GM19193 (cell line): Measurements from ENCODE around the gene DRD2.

Source experiments
- POLR2A ChIP-seq: IDR thresholded peaks from 4 replicates; pipeline ENCODE4 v1.6.1; 2011; ENCODE audit not compliant: insufficient read depth, insufficient read length; ENCODE audit errors: extremely low read depth

Gene DRD2

GRCh38 chr11:113435190-113435968 lies 39.8 kb downstream of the DRD2 start:
- TF ChIP-seq POLR2A, result no peak

DNA sequence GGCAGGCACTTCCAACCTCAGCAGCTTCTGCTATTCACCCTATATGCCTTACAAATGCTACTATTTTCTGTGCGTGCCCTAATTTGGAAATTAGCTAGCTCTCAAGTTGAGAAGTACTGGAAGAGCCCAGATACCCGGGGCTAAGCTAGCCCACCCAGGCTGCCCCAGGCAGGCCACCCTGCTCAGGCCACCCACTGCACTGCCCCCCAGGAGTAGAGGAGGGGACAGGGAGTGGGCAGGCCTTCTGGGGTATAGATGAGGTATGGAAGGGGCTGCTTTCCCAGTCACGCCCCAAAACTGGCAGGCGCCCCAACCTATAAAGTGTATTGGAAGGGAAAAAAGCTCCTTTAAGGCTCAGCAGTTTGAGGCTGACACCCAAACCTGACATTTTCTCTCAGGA lies 43.5 kb downstream of the DRD2 start:
- TF ChIP-seq POLR2A, result no peak

DNA sequence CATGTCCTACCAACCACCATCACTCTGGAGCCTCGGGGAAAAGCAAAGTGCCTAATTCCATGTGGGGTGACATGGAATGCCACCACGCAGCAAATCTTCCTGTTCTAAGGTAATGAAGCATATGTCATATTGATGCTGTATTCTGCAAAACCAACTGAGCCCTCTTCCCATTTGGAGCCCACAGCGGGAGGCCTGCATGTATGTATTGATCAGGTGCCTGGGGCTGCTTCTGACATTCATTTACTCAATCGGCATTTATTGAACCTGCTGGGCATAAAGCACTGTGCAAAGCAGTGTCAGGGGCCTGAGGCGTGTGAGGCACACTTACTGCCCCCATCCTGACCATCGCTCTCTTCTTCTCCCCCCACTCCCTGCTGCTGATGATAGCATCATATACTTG lies 48.5 kb downstream of the DRD2 start:
- no peak for TF ChIP-seq POLR2A

DNA sequence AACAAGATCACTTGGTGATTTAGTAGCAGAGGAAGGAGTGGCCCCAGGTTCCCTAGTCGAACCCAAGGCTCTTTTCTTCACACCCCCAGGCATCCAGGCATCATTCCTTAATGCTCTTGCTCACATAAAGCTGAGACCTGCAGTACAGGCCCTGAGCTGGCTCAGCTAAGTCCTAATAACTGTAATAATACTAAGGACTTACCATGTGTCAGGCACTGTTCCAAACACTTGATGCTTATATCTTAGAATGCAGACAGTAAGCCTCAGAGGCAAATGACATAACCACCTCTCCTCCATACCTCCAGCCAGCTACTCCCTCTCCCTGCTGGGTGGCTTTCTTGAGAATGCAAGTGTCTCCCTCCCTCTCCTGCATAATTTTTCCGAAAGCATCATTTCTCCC lies 54.4 kb downstream of the DRD2 start:
- TF ChIP-seq POLR2A, result no peak

- no peak for TF ChIP-seq POLR2A
Measured at GRCh38 chr11:113419454-113420003, 55.7 kb downstream of the DRD2 start.

GRCh38 chr11:113417428-113417827 lies 57.8 kb downstream of the DRD2 start:
- no peak for TF ChIP-seq POLR2A

GRCh38 chr11:113415343-113415742 lies 59.9 kb downstream of the DRD2 start:
- no peak for TF ChIP-seq POLR2A

DNA sequence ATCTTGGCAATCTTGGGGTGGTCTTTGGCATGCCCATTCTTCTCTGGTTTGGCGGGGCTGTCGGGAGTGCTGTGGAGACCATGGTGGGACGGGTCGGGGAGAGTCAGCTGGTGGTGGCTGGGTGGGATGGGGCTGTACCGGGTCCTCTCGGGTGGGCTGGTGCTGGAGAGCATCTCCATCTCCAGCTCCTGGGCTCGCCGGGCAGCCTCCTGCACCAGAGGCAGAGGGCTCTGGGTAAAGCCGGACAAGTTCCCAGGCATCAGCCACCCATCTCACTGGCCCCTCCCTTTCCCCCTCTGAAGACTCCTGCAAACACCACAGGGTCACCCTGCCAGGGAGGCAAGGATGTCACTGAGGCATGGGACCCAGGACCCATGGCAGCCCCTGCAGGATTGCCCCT lies 62.5 kb downstream of the DRD2 start:
- no peak for TF ChIP-seq POLR2A

GRCh38 chr11:113411536-113411935 lies 63.7 kb downstream of the DRD2 start:
- TF ChIP-seq POLR2A, result no peak

GRCh38 chr11:113410414-113411135 lies 64.6 kb downstream of the DRD2 start:
- TF ChIP-seq POLR2A, result no peak

GRCh38 chr11:113409526-113409925 lies 65.7 kb downstream of the DRD2 start:
- no peak for TF ChIP-seq POLR2A

DNA sequence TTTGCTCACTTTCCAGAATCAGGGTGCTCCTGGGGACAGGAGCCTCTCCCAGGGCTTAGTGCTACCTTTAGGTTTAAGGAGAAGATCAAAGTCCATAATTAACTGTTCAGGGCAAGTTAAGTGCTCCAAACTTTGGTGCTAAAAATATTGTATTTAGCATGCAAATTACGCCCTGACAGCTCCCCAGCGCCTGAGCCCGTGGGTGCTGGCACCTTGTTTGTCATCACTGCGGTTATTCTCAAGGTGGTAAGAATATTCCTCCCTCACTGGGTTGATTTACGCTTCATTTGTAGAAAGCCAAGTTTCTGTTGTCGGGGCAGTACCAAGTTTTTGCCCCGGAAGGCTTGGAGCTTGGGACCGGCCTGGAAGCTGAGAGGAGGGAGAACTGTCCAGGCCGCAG lies 66.3 kb downstream of the DRD2 start:
- no peak for TF ChIP-seq POLR2A

DNA sequence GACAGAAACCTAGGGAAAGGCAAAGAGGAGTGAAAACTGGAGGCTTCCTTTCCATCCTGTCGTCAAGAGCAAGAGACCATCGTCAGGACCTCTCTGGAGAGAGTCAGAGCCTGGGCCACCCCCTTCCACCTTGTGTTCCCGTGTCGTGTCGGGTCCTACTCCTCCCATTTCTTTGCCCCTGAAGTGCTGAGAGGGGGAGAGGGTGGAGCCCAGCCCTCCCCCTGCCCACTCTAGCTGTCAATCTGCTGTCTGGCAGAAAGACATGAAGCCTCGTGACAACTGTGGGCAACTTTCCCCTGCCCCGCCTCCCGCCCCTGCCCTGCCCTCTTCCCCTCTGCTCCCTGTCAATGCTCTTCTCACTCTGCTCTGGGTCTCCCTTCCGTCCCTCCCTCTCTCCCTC lies 67.0 kb downstream of the DRD2 start:
- TF ChIP-seq POLR2A, result no peak

DNA sequence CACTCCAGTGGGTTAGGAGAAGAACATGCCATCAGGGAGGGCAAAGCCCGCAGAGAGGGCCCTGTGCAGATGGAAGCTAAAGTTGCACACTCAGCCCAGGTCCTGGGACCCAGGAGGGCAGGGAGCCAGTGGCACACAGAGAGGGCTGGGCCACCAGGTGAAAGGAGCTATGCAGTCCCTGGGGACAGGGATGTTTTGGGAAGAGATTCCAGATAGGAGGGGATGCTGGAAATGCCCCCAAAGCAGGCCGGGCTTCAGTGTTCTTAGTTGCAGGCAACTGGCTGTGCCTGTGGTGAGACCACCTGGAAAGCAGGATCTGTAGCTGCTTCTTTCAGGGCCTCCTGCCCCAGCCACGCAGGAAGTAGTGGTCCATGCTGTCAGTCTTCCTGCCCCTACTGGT lies 68.0 kb downstream of the DRD2 start:
- no peak for TF ChIP-seq POLR2A

GRCh38 chr11:113405724-113406478 lies 69.3 kb downstream of the DRD2 start:
- TF ChIP-seq POLR2A, result no peak

- no peak for TF ChIP-seq POLR2A
Measured at GRCh38 chr11:113404859-113405430, 70.3 kb downstream of the DRD2 start.

GRCh38 chr11:113401718-113402117 lies 73.5 kb downstream of the DRD2 start:
- TF ChIP-seq POLR2A, result no peak
